ENCODE data around the gene PTTG1IP.

The PTTG1IP gene

DNA sequence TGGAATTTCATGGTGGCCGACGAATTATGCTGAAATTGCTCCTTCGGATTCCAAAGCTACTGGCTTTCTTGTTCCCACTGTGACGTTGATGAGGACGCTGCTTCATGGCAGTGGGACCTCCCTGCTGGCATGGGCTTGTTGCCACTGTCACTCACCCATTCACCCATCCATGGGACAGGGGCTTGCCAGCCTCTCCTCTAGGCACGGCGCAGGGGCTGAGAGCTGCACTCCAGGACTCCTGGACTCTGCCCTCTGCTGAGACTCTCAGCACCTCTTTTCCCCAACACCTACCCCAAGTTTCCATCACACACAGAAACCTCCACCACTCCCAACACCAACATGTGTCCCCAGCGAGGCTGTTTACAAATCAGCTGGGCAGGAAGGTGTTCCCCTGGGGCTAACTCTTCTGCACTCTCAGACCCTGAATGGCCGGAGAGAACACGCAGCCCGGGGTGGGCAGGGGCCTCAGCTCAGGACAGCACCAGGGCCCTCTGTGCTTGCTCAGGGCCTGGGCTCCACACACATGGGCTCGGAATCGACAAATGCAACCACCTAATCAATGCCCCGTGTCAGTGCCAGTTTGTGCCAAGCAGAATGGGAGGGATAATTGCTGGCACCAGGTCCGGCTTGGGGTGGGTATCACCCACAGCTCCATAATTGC, 44.1 kb upstream of the PTTG1IP start:
- no CpG with 5 or more reads among the region's 15 CpGs for WGBS, 2 donors (ENCODE audit: extremely low coverage in 2 of 2, insufficient read length in 2 of 2, insufficient replicate concordance in 1 of 2)
- H2BK15ac ChIP-seq (ENCODE audit: low read length), result no peak overlapping the region
- no peak overlapping the region for H2AFZ ChIP-seq (ENCODE audit: low read length)
- H2BK5ac ChIP-seq (ENCODE audit: low read length), result no peak overlapping the region
- no peak overlapping the region for H2BK120ac ChIP-seq (ENCODE audit: low read depth, low read length)
- peaks cover 0 to 1% of the 10 kb centered on the region in 2 donors for H3K4me1 ChIP-seq (ENCODE audit: control insufficient read depth in 2 of 2, insufficient read depth in 1 of 2, low read depth in 1 of 2, low read length in 2 of 2)
- H3K9me3 ChIP-seq (replicated peaks in 1 of 2; ENCODE audit: control insufficient read depth in 2 of 2, insufficient read depth in 1 of 2, low read depth in 1 of 2, low read length in 2 of 2), result peaks cover 0 to 3% of the 10 kb centered on the region in 2 donors
- no peak for DNase-seq (ENCODE audit: low spot score)
- H4K91ac ChIP-seq (ENCODE audit: low read depth, low read length, poor library complexity), result no peak overlapping the region
- H2AK5ac ChIP-seq (ENCODE audit: low read depth, low read length), result peak overlapping the region; percentile 54
- H3K27ac ChIP-seq (replicated peaks; ENCODE audit: low read length), result no peak overlapping the region
- no peak overlapping the region for H3K4me2 ChIP-seq (ENCODE audit: insufficient read depth, low read length, poor library complexity, severe bottlenecking)
- no peak overlapping the region for H4K8ac ChIP-seq (ENCODE audit: low read depth, low read length)
- peak overlapping the region; percentile 29 for H3K23ac ChIP-seq (ENCODE audit: low read depth, low read length, poor library complexity)
- H2BK12ac ChIP-seq (ENCODE audit: low read length), result no peak overlapping the region
- no peaks in the 10 kb centered on the region for H3K79me1 ChIP-seq (ENCODE audit: low read depth, low read length)
- peaks cover 18 to 65% (median 59%) of the 10 kb centered on the region in 3 experiments for H3K27me3 ChIP-seq (ENCODE audit: control insufficient read depth in 3 of 3, insufficient read depth in 3 of 3, low read depth in 1 of 3, low read length in 3 of 3)
- no peak overlapping the region for H3K9ac ChIP-seq (ENCODE audit: low read depth, low read length, poor library complexity)
- no peaks in the 10 kb centered on the region for H3K36me3 ChIP-seq (replicated peaks in 1 of 2; ENCODE audit: control insufficient read depth in 2 of 2, insufficient read depth in 2 of 2, low read length in 2 of 2)
- H3K4me3 ChIP-seq (ENCODE audit: low read length in 2 of 2), result peak overlapping the region in 1 of 2 donors; percentile 8
- no peak overlapping the region for H3K4ac ChIP-seq (ENCODE audit: low read length)
- H3K14ac ChIP-seq (ENCODE audit: low read length), result no peak overlapping the region
- no peak overlapping the region for H3K18ac ChIP-seq (ENCODE audit: low read length)

- Histone ChIP-seq H3K36me3 (replicated peaks in 1 of 2; ENCODE audit: control insufficient read depth in 2 of 2, insufficient read depth in 2 of 2, low read length in 2 of 2) (no peaks in the 10 kb centered on the region), H2BK5ac (ENCODE audit: low read length) (no peak overlapping the region), H3K9me3 (replicated peaks in 1 of 2; ENCODE audit: control insufficient read depth in 2 of 2, insufficient read depth in 1 of 2, low read depth in 1 of 2, low read length in 2 of 2) (peaks cover 0 to 2% of the 10 kb centered on the region in 2 donors), H3K4ac (ENCODE audit: low read length) (no peak overlapping the region), H2AFZ (ENCODE audit: low read length) (no peak overlapping the region), H3K9ac (ENCODE audit: low read depth, low read length, poor library complexity) (no peak overlapping the region), H3K4me1 (ENCODE audit: control insufficient read depth in 2 of 2, insufficient read depth in 1 of 2, low read depth in 1 of 2, low read length in 2 of 2) (peaks cover 0 to 1% of the 10 kb centered on the region in 2 donors), H4K91ac (ENCODE audit: low read depth, low read length, poor library complexity) (no peak overlapping the region), H3K27ac (replicated peaks; ENCODE audit: low read length) (no peak overlapping the region), H3K79me1 (ENCODE audit: low read depth, low read length) (no peaks in the 10 kb centered on the region), H2BK15ac (ENCODE audit: low read length) (no peak overlapping the region), H3K23ac (ENCODE audit: low read depth, low read length, poor library complexity) (no peak overlapping the region), H3K18ac (ENCODE audit: low read length) (no peak overlapping the region), H3K27me3 (ENCODE audit: control insufficient read depth in 3 of 3, insufficient read depth in 3 of 3, low read depth in 1 of 3, low read length in 3 of 3) (peaks cover 18 to 64% (median 60%) of the 10 kb centered on the region in 3 experiments), H3K14ac (ENCODE audit: low read length) (no peak overlapping the region), H2AK5ac (ENCODE audit: low read depth, low read length) (no peak overlapping the region), H3K4me3 (ENCODE audit: low read length in 2 of 2) (no peak overlapping the region), H3K4me2 (ENCODE audit: insufficient read depth, low read length, poor library complexity, severe bottlenecking) (no peak overlapping the region), H2BK120ac (ENCODE audit: low read depth, low read length) (no peak overlapping the region), H4K8ac (ENCODE audit: low read depth, low read length) (no peak overlapping the region), H2BK12ac (ENCODE audit: low read length) (no peak overlapping the region)
- no CpG with 5 or more reads among the region's 7 CpGs for WGBS, 2 donors (ENCODE audit: extremely low coverage in 2 of 2, insufficient read length in 2 of 2, insufficient replicate concordance in 1 of 2)
- no peak for DNase-seq (ENCODE audit: low spot score)
Observed at GRCh38 chr21:44916965-44917364, 43.5 kb upstream of the PTTG1IP start.

- Histone ChIP-seq H3K79me1 (ENCODE audit: low read depth, low read length) (no peaks in the 10 kb centered on the region), H3K14ac (ENCODE audit: low read length) (peak overlapping the region; percentile 56), H2BK120ac (ENCODE audit: low read depth, low read length) (no peak overlapping the region), H3K9me3 (replicated peaks in 1 of 2; ENCODE audit: control insufficient read depth in 2 of 2, insufficient read depth in 1 of 2, low read depth in 1 of 2, low read length in 2 of 2) (no peaks in the 10 kb centered on the region), H3K36me3 (replicated peaks in 1 of 2; ENCODE audit: control insufficient read depth in 2 of 2, insufficient read depth in 2 of 2, low read length in 2 of 2) (no peaks in the 10 kb centered on the region), H3K18ac (ENCODE audit: low read length) (peak overlapping the region; percentile 77), H4K91ac (ENCODE audit: low read depth, low read length, poor library complexity) (no peak overlapping the region), H2BK12ac (ENCODE audit: low read length) (peak overlapping the region; percentile 58), H3K4me3 (ENCODE audit: low read length in 2 of 2) (no peak overlapping the region), H3K23ac (ENCODE audit: low read depth, low read length, poor library complexity) (no peak overlapping the region), H3K27ac (replicated peaks; ENCODE audit: low read length) (no peak overlapping the region), H3K4me2 (ENCODE audit: insufficient read depth, low read length, poor library complexity, severe bottlenecking) (no peak overlapping the region), H3K4me1 (ENCODE audit: control insufficient read depth in 2 of 2, insufficient read depth in 1 of 2, low read depth in 1 of 2, low read length in 2 of 2) (peaks cover 0 to 3% of the 10 kb centered on the region in 2 donors), H3K27me3 (ENCODE audit: control insufficient read depth in 3 of 3, insufficient read depth in 3 of 3, low read depth in 1 of 3, low read length in 3 of 3) (peaks cover 7 to 60% (median 42%) of the 10 kb centered on the region in 3 experiments), H4K8ac (ENCODE audit: low read depth, low read length) (no peak overlapping the region), H2AK5ac (ENCODE audit: low read depth, low read length) (peak overlapping the region; percentile 2), H2BK15ac (ENCODE audit: low read length) (peak overlapping the region; percentile 0), H2AFZ (ENCODE audit: low read length) (no peak overlapping the region), H3K4ac (ENCODE audit: low read length) (no peak overlapping the region), H3K9ac (ENCODE audit: low read depth, low read length, poor library complexity) (no peak overlapping the region), H2BK5ac (ENCODE audit: low read length) (peak overlapping the region; percentile 20)
- no peak for DNase-seq (ENCODE audit: low spot score)
- no CpG with 5 or more reads among the region's 18 CpGs for WGBS, 2 donors (ENCODE audit: extremely low coverage in 2 of 2, insufficient read length in 2 of 2, insufficient replicate concordance in 1 of 2)
Observed at GRCh38 chr21:44914176-44914874, 40.8 kb upstream of the PTTG1IP start.

DNA sequence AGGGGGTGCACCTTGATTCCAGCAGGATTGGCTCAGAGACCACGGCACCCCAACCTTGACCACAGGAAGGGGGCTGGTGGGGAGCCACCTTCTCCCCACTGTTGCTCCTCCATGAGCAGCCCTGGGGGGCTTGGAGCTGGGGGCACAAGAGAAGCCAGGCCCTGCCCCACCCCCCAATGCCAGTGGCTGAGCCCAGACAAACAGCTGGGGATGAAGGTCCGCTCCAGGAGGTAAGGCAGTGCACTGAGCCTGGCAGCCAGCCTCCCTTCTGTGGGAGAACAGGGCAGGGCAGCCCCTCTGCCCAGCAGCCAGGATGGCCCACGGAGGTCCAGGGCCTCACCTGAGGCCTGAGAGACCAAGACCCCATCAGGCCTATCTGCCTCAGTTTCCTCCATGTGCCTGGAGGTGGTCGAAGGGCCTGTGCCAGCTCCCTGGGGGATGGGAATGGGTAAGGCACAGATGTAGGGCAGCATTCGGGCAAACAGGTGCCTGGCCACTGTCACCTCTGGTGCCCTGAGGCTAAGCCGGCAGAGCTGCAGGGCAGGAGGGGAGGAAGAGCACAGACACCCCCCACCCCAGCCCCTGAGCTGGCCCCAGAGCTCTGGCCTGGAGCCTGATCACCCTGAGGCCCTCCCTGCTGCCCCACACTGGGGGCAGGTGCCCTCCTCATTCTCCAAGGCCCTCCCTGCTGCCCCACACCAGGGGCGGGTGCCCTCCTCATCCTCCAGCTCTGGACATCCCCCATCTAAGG, 40.1 kb upstream of the PTTG1IP start:
- no peak overlapping the region for H2AFZ ChIP-seq (ENCODE audit: low read length)
- no peak overlapping the region for H4K8ac ChIP-seq (ENCODE audit: low read depth, low read length)
- no peak overlapping the region for H3K27ac ChIP-seq (replicated peaks; ENCODE audit: low read length)
- H3K9me3 ChIP-seq (replicated peaks in 1 of 2; ENCODE audit: control insufficient read depth in 2 of 2, insufficient read depth in 1 of 2, low read depth in 1 of 2, low read length in 2 of 2), result no peaks in the 10 kb centered on the region
- H2BK120ac ChIP-seq (ENCODE audit: low read depth, low read length), result no peak overlapping the region
- no peak overlapping the region for H3K4me3 ChIP-seq (ENCODE audit: low read length in 2 of 2)
- H3K79me1 ChIP-seq (ENCODE audit: low read depth, low read length), result no peaks in the 10 kb centered on the region
- no peak overlapping the region for H3K9ac ChIP-seq (ENCODE audit: low read depth, low read length, poor library complexity)
- H2BK12ac ChIP-seq (ENCODE audit: low read length), result peak overlapping the region; percentile 75
- no peak overlapping the region for H3K4ac ChIP-seq (ENCODE audit: low read length)
- H2BK15ac ChIP-seq (ENCODE audit: low read length), result peak overlapping the region; percentile 84
- peak overlapping the region; percentile 68 for H3K23ac ChIP-seq (ENCODE audit: low read depth, low read length, poor library complexity)
- H3K4me1 ChIP-seq (ENCODE audit: control insufficient read depth in 2 of 2, insufficient read depth in 1 of 2, low read depth in 1 of 2, low read length in 2 of 2), result peaks cover 0 to 3% of the 10 kb centered on the region in 2 donors
- H3K4me2 ChIP-seq (ENCODE audit: insufficient read depth, low read length, poor library complexity, severe bottlenecking), result no peak overlapping the region
- peak overlapping the region; percentile 78 for H3K18ac ChIP-seq (ENCODE audit: low read length)
- DNase-seq (ENCODE audit: low spot score), result no peak
- peak overlapping the region; percentile 56 for H3K14ac ChIP-seq (ENCODE audit: low read length)
- peak overlapping the region; percentile 89 for H2AK5ac ChIP-seq (ENCODE audit: low read depth, low read length)
- peaks cover 4 to 61% (median 42%) of the 10 kb centered on the region in 3 experiments for H3K27me3 ChIP-seq (ENCODE audit: control insufficient read depth in 3 of 3, insufficient read depth in 3 of 3, low read depth in 1 of 3, low read length in 3 of 3)
- no peak overlapping the region for H4K91ac ChIP-seq (ENCODE audit: low read depth, low read length, poor library complexity)
- no peaks in the 10 kb centered on the region for H3K36me3 ChIP-seq (replicated peaks in 1 of 2; ENCODE audit: control insufficient read depth in 2 of 2, insufficient read depth in 2 of 2, low read length in 2 of 2)
- peak overlapping the region; percentile 20 for H2BK5ac ChIP-seq (ENCODE audit: low read length)
- WGBS, 2 donors (ENCODE audit: extremely low coverage in 2 of 2, insufficient read length in 2 of 2, insufficient replicate concordance in 1 of 2), result no CpG with 5 or more reads among the region's 7 CpGs

Data from neuronal stem cell (in vitro differentiated cells).